Parathyroid adenoma (tissue), 2 donors: Measurements from ENCODE around the gene WDR53.
"Not testable (repeated sequence)": the region's sequence is repeated elsewhere in the genome, so short reads cannot be mapped to it uniquely, and the experiment has no call there.

ENCODE experiments used
- H2AFZ ChIP-seq: fragments of 300-600 bp; sonication (generic); one replicate; pipeline ENCODE4 v1.7.0; 2017; ENCODE audit warnings: antibody characterized with exemption, mild to moderate bottlenecking
- H3K27ac ChIP-seq: fragments of 300-600 bp; sonication (generic); one replicate; pipeline ENCODE4 v1.7.0; 2017
- H3K27me3 ChIP-seq: fragments of 300-600 bp; sonication (generic); one replicate; pipeline ENCODE4 v1.7.0; 2017; ENCODE audit warnings: low read length; ENCODE audit not compliant: control insufficient read depth, insufficient read depth
- H3K36me3 ChIP-seq: fragments of 300-600 bp; sonication (generic); one replicate; pipeline ENCODE4 v1.7.0; 2017; ENCODE audit warnings: low read length; ENCODE audit not compliant: control insufficient read depth, insufficient read depth
- H3K4me1 ChIP-seq: fragments of 300-600 bp; sonication (generic); one replicate; pipeline ENCODE4 v1.7.0; 2017; ENCODE audit warnings: control low read depth
- H3K4me2 ChIP-seq: fragments of 300-600 bp; sonication (generic); one replicate; pipeline ENCODE4 v1.7.0; 2017; ENCODE audit warnings: low read length
- H3K4me3 ChIP-seq: fragments of 300-600 bp; sonication (generic); one replicate; pipeline ENCODE4 v1.7.0; 2017; ENCODE audit warnings: low read depth, low read length
- H3K79me2 ChIP-seq: fragments of 300-600 bp; sonication (generic); one replicate; pipeline ENCODE4 v1.7.0; 2017; ENCODE audit warnings: control low read depth
- H3K9ac ChIP-seq: fragments of 300-600 bp; sonication (generic); one replicate; pipeline ENCODE4 v1.7.0; 2017; ENCODE audit warnings: mild to moderate bottlenecking
- H3K9me3 ChIP-seq: fragments of 300-600 bp; sonication (generic); one replicate; pipeline ENCODE4 v1.7.0; 2017; ENCODE audit warnings: low read length; ENCODE audit not compliant: control insufficient read depth
- TF ChIP-seq, protein P1 (sequence below): fragments of 300-600 bp; sonication (generic); IDR thresholded peaks from one replicate; pipeline ENCODE4 v1.7.0; 2017; ENCODE audit warnings: antibody characterized with exemption, mild to moderate bottlenecking
- donor health status: primary hyperparathyroidism.

WDR53 gene

DNA sequence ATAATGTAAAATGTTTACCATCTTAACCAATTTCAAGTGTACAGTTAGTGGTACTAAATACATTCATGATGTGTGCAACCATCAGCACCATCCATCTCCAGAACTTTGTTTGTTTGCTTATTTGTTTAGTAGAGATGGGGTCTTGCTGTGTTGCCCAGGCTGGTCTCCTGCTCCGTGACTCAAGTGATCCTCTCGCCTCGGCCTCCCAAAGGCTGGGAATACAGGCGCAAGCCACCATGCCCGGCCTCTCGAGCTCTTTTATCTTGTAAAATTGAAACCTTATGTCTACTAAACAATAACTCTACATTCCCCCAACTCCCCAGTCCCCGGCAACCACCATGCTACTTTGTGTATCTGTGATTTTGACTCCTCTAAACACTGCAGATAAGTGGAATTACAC lies 32.0 kb upstream of the WDR53 start:
- Histone ChIP-seq H3K4me1 (no peaks in the 10 kb centered on the region), H3K9me3 (no peaks in the 10 kb centered on the region), H3K27ac (no peak overlapping the region), H3K9ac (no peak overlapping the region), H3K36me3 (no peaks in the 10 kb centered on the region), H2AFZ (no peak overlapping the region), H3K27me3 (no peaks in the 10 kb centered on the region), H3K79me2 (no peaks in the 10 kb centered on the region), H3K4me2 (no peak overlapping the region), H3K4me3 (no peak overlapping the region)
- TF ChIP-seq, protein P1, sequence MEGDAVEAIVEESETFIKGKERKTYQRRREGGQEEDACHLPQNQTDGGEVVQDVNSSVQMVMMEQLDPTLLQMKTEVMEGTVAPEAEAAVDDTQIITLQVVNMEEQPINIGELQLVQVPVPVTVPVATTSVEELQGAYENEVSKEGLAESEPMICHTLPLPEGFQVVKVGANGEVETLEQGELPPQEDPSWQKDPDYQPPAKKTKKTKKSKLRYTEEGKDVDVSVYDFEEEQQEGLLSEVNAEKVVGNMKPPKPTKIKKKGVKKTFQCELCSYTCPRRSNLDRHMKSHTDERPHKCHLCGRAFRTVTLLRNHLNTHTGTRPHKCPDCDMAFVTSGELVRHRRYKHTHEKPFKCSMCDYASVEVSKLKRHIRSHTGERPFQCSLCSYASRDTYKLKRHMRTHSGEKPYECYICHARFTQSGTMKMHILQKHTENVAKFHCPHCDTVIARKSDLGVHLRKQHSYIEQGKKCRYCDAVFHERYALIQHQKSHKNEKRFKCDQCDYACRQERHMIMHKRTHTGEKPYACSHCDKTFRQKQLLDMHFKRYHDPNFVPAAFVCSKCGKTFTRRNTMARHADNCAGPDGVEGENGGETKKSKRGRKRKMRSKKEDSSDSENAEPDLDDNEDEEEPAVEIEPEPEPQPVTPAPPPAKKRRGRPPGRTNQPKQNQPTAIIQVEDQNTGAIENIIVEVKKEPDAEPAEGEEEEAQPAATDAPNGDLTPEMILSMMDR: no peak

DNA sequence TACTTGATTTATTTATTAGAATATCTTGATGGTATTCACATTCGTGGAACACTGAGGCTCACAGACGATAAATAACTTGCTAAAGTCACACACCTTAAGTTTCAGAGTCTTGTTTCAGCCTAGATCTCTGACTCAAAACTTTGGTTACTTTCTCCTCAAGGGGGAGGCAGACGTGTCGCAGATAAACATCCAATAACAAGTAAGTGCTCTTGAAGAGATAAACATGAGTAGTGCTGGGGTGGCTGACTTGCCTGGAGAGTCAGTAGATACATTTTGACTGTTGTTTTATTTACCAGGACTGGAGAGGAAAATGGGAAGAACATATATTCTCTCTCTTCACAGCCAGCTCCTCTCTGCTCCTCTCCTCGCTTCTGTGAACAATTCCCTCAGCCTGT lies 31.4 kb upstream of the WDR53 start:
- Histone ChIP-seq H3K79me2 (no peaks in the 10 kb centered on the region), H3K4me2 (no peak overlapping the region), H3K27me3 (no peaks in the 10 kb centered on the region), H3K4me3 (no peak overlapping the region), H3K4me1 (no peaks in the 10 kb centered on the region), H2AFZ (no peak overlapping the region), H3K9ac (no peak overlapping the region), H3K9me3 (no peaks in the 10 kb centered on the region), H3K27ac (no peak overlapping the region), H3K36me3 (no peaks in the 10 kb centered on the region)
- TF ChIP-seq, protein P1: no peak

DNA sequence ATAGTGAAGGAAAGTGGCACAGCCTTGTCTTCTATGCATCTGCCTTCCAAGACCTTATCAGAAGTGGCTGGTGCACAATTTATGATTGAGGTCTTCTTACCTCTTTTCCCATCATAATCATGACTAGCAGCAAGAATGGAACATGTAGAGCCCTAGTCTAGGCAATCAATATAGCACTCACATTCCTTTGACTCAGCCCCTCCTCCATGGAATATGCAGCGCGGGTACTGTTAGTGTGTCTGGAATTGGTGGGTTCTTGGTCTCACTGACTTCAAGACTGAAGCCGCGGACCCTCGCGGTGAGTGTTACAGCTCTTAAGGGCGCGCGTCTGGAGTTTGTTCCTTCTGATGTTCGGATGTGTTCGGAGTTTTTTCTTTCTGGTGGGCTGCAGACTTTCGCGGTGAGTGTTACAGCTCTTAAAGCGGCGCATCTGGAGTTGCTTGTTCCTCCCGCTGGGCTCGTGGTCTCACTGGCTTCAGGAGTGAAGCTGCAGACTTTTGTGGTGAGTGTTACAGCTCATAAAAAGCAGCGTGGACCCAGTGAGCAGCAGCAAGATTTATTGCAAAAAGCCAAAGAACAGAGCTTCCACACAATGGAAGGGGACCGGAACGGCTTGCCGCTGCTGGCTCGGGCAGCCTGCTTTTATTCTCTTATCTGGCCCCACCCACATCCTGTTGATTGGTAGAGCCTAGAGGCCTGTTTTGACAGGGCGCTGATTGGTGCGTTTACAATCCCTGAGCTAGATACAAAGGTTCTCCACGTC lies 29.8 kb upstream of the WDR53 start:
- H3K4me3 ChIP-seq, H3K36me3 ChIP-seq, H3K27ac ChIP-seq, H3K9ac ChIP-seq, H2AFZ ChIP-seq, H3K4me1 ChIP-seq, H3K79me2 ChIP-seq, H3K4me2 ChIP-seq, H3K27me3 ChIP-seq, H3K9me3 ChIP-seq: not testable (repeated sequence)

DNA sequence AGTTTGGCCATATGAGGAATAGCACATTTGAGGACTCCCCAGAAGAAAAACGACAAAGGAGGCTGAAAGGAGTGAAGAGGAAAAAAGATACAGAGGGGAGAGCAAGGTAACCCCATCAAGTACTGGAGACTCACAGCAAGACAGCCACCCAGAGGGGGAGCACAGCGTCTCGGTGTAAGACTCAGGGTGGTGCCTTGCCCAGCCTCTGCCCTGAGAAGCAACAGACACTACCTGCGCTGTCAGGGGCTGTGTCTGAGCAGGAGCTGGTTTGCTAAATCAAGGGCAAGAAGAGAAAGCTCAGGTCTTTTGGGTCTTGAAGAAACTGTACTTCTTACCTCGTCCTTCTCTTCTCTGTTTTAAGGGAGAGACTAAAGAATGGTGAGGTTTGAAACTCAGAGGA lies 28.0 kb upstream of the WDR53 start:
- Histone ChIP-seq H2AFZ (peak overlapping the region; percentile 23), H3K27me3 (no peaks in the 10 kb centered on the region), H3K4me1 (no peaks in the 10 kb centered on the region), H3K79me2 (no peaks in the 10 kb centered on the region), H3K36me3 (no peaks in the 10 kb centered on the region), H3K9me3 (no peaks in the 10 kb centered on the region), H3K4me3 (no peak overlapping the region), H3K4me2 (no peak overlapping the region), H3K9ac (no peak overlapping the region), H3K27ac (no peak overlapping the region)
- TF ChIP-seq, protein P1: no peak

DNA sequence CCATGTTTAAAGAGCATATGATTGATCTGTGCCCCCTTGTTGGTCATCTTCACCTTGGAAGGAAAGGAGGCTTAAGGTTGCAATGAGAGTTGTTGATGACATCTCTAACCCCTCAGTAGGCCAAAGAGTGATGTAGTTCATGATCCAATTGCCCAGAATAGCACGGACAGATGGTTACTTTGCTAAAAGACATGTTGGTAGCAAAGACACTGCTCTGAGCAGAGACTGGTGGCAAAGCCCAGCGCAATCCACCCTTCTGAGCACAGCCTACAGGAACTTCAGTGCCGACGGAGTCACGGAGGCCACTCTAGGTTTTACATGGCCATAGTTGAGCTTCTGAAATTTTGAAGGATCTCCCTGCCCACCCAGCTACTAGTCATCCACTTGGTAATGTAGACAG lies 21.9 kb upstream of the WDR53 start:
- TF ChIP-seq, protein P1: no peak
- no peak overlapping the region for H3K4me3 ChIP-seq
- H3K27me3 ChIP-seq: no peaks in the 10 kb centered on the region
- no peak overlapping the region for H3K4me2 ChIP-seq
- no peak overlapping the region for H3K27ac ChIP-seq
- H3K79me2 ChIP-seq: no peaks in the 10 kb centered on the region
- no peaks in the 10 kb centered on the region for H3K4me1 ChIP-seq
- no peak overlapping the region for H3K9ac ChIP-seq
- H3K36me3 ChIP-seq: no peaks in the 10 kb centered on the region
- H3K9me3 ChIP-seq: no peaks in the 10 kb centered on the region
- H2AFZ ChIP-seq: no peak overlapping the region
